GM12892 (cell line): ENCODE data around the gene FCER2.

ENCODE experiments used
- DNase-seq: peaks from one replicate; pipeline ENCODE4 v3.0.0; 2011; ENCODE audit not compliant: insufficient read length
- FAIRE-seq: peaks from 2 replicates; lab custom pipeline; 2011; peaks lifted over from hg19 to GRCh38; lab: Jason Lieb, UNC
- POLR2A ChIP-seq: IDR thresholded peaks from 2 replicates; pipeline ENCODE4 v1.6.1; 2011; ENCODE audit warnings: low read depth, low read length, control low read depth
- POLR2AphosphoS5 ChIP-seq: IDR thresholded peaks from 2 replicates; pipeline ENCODE4 v1.6.1; 2011; ENCODE audit warnings: low read depth, low read length, control low read depth
- TAF1 ChIP-seq: IDR thresholded peaks from 2 replicates; pipeline ENCODE4 v1.6.1; 2011; ENCODE audit warnings: low read depth, mild to moderate bottlenecking, control low read depth, low read length, borderline replicate concordance

The FCER2 gene

DNA sequence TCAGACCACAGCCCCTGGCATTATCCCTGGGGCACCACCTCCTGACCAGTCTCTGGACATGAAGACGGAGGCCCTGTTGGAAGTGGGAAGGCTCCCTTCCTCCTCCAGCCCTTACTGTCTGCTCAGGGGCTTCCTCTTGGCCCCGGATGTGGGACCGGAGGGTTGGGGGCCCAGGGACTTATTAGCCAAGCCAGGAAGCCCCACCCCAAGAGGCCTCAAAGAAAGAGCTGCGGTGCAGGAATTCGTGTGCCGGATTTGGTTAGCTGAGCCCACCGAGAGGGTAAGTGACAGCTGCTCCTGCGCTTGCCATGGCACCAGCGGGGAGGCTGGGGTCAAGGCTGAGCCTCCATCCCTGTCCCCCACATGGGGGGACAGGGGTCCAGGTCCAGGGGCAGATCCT is 33.1 kb downstream of the FCER2 start, which contains the start of gene RETN:
Gene RETN, plus strand, starts transcription at position 208 of the 400 bp plus-strand sequence. CDS start 278 bp downstream, outside the sequence.
- no peak for TF ChIP-seq POLR2AphosphoS5
- no peak for TF ChIP-seq POLR2A
- TF ChIP-seq TAF1: no peak
- FAIRE-seq: no peak
- no peak for DNase-seq

DNA sequence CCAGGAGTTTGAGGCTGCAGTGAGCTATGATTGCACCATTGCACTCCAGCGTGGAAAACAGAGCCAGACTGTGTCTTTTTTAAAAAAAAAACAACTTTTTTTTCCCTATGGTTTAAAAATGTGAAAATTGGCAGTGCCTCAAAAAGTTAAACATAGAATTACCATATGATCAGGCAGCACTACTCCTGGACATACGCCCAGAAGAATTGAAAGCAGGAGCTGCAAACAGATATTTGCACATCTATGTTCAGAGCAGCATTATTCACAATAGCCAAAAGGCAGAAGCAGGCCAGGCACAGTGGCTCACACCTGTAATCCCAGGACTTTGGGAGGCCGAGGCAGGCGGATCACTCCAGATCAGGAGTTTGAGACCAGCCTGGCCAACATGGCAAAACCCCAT is 36.9 kb downstream of the FCER2 start:
- FAIRE-seq (no peak), DNase-seq (no peak)
- no peak for TF ChIP-seq POLR2A
- no peak for TF ChIP-seq TAF1
- TF ChIP-seq POLR2AphosphoS5: no peak

DNA sequence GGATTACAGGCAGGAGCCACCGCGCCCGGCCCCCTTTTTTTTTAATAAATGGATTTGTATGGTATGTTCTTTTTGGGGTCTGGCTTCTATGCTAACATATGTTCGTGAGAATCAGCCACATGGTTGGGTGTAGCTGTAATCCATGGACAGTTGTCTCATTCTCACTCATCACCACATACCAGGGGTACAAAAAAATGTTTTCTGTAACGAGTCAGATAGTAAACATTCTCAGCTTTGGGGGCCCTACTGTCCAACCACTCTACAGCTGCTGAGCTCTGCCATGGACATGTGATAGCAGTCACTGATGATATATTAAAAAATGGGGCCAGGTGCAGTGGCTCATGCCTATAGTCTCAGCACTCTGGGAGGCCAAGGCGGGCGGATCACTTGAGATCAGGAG is 38.2 kb downstream of the FCER2 start:
- TF ChIP-seq POLR2AphosphoS5: no peak
- no peak for TF ChIP-seq POLR2A
- TF ChIP-seq TAF1: no peak
- DNase-seq: no peak
- no peak for FAIRE-seq

DNA sequence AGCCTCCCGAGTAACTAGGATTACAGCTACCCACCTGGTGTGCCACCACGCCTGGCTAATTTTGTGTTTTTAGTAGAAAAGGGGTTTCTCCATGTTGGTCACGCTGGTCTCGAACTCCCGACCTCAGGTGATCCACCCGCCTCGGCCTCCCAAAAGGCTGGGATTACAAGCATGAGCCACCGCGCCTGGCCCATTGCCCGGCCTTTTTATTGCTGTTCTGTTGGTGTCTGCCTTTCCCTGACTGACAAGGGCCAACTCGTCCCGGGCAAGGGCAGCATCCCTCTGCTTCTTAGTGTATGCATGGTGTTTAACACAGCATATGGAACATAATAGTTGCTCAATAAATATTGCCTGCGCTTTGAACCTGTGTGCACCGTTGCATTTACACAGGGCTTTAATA is 39.3 kb downstream of the FCER2 start:
- DNase-seq: no peak
- TF ChIP-seq POLR2A (no peak), POLR2AphosphoS5 (no peak), TAF1 (no peak)
- FAIRE-seq: no peak

- DNase-seq: no peak
- no peak for FAIRE-seq
- TF ChIP-seq POLR2AphosphoS5 (no peak), TAF1 (no peak), POLR2A (no peak)
Measured at GRCh38 chr19:7661744-7662538, 40.0 kb downstream of the FCER2 start.

DNA sequence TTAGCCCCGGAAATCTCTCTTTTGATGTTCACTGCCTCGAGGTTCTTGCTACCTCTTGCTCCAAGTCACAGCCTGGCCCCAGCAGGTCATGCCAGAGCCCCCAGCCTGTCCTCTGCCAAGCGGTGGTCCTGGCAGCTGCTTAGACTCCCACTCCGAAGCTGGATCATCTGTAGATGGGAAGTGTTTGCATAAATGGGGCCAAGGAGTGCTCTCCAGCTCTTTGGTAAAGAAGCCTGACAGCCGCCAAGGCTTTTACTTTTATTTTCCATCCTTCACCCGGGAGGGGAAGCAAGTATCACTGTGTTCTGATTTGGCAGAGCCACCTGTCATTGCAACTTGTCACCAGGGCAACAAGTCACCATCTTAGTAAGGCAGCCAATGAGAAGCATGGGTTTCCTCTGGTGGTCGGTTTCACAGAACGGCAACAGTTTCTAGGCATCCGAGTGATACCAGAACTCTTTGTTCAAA is 43.7 kb downstream of the FCER2 start:
- DNase-seq (peak; percentile 88), FAIRE-seq (peak; percentile 83)
- TF ChIP-seq POLR2AphosphoS5: no peak
- TF ChIP-seq POLR2A: peak; percentile 43; the same call in 1 of the 2 replicates

DNA sequence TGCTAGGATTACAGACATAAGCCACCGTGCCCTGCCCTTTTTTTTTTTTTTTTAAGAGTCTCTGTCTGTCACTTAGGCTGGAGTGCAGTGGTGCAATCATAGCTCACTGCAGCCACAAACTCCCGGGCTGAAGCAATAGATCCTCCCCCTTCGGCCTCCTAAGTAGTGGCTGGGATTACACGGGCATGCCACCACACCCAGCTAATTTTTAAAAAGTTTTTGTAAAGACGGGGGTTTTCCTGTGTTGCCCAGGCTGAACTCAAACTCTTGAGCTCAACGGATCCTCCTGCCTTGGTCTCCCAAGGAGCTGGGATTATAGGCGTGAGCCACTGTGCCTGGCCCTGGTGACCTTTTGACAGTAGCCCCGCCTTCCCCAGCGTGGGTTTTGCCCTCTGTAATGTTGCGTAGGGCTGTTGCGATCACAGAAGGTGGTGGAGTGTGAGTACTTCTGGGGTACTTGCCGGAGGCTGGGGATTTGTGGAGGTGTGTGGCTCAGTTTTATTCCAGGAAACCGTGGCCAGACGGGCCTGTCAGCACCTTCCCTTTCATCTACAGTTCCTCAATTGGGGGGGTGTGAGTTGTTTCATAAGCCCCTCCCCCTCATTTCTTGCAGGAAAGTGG is 44.7 kb downstream of the FCER2 start:
- no peak for FAIRE-seq

DNA sequence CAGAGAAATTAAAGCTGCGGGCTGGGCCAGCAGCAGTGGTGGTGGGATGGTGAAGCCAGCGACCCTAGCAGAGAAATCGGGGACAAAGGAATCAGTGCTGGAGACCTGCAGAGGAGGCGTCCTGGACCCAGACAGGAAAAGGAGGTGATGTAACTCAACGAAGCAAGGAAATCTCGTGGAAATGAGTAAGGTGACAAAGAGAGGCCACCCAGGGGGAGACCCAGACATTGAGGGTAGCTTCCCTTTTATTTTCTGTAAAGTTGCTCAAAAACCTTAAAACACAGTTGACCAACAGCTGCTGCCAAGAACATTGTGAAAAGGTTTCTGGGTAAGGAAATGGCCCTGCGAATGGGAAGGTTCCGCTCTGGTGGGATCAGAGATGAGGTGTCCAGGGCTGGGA is 46.4 kb downstream of the FCER2 start:
- TF ChIP-seq TAF1: no peak
- no peak for TF ChIP-seq POLR2A
- TF ChIP-seq POLR2AphosphoS5: no peak
- FAIRE-seq: no peak
- no peak for DNase-seq

More for the DNA sequence above, 44.7 kb downstream of the FCER2 start:
- DNase-seq: no peak
- TF ChIP-seq TAF1 (no peak), POLR2AphosphoS5 (no peak), POLR2A (no peak)

DNA sequence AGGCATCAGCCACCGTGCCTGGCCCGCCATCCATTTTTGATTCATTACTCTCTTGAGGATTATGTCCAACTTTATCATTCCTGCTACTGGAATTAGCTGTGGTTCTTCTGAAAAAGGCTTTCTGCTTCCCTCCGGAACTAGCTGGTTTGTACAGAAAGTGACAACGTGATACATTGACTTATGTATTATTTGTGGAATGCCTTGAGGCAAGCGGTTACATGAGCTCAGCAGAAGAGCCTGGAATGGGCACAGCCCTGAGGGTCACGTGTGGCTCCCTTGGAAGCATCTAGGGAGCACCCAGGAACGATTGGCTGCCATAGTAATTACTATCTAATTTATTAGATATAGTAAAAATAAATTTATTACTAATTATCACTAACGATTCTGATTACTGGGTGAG is 47.5 kb downstream of the FCER2 start:
- no peak for FAIRE-seq
- TF ChIP-seq TAF1 (no peak), POLR2AphosphoS5 (no peak)
- no peak for DNase-seq

- peak; percentile 86 for FAIRE-seq
- peak; percentile 77 for DNase-seq
- TF ChIP-seq POLR2AphosphoS5 (no peak), POLR2A (no peak), TAF1 (no peak)
Measured at GRCh38 chr19:7652061-7652641, 49.8 kb downstream of the FCER2 start.

DNA sequence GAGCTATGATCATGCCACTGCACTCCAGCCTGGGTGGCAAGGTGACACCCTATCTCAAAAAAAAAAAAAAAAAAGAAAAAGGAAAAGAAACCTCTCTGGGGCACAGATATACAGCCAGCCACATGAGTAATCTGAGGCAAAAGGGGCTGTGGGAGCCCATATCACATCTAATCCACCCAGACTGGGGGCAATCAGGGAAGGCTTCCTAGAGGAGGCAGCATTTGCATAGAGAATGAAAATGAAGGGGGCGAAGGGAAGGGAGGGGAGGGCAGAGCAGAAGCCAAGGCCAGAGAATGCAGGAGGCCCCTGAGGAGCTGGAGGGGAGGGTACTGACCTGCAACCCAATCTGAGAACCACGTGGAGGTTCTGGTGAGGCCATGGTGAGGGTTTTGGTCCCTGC is 51.8 kb downstream of the FCER2 start:
- FAIRE-seq (no peak), DNase-seq (no peak)
- TF ChIP-seq TAF1 (no peak), POLR2AphosphoS5 (no peak), POLR2A (no peak)
